Astrocyte (in vitro differentiated cells and primary cell): ENCODE measurements around the gene RBM27. TPM values are rescaled to one million over a fixed set of nuclear protein-coding genes. Genes with fewer than 3 reads are reported as not detected.
"Not testable (repeated sequence)": the region's sequence is repeated elsewhere in the genome, so short reads cannot be mapped to it uniquely, and the experiment has no call there.

Source experiments
- DNase-seq: peaks from one replicate; pipeline ENCODE4 v3.0.0-alpha.2; 2010; ENCODE audit warnings: low read depth
- FAIRE-seq: peaks from 2 replicates; lab custom pipeline; 2011; peaks lifted over from hg19 to GRCh38; lab: Jason Lieb, UNC
- H2AFZ ChIP-seq: 2 replicates; pipeline ENCODE4 v1.6.0; 2012; ENCODE audit warnings: low read depth, low read length, inconsistent platforms
- H3K27ac ChIP-seq: 2 replicates; pipeline ENCODE4 v1.5.1; 2011; ENCODE audit warnings: low read depth, low read length, inconsistent platforms
- H3K27me3 ChIP-seq: 2 replicates; pipeline ENCODE4 v1.6.0; 2011; ENCODE audit warnings: low read length, inconsistent platforms; ENCODE audit not compliant: insufficient read depth
- H3K36me3 ChIP-seq: 2 replicates; pipeline ENCODE4 v1.5.1; 2011; ENCODE audit warnings: low read length, inconsistent platforms; ENCODE audit not compliant: insufficient read depth
- H3K4me1 ChIP-seq: 2 replicates; pipeline ENCODE4 v1.5.1; 2011; ENCODE audit warnings: low read length, inconsistent platforms; ENCODE audit not compliant: insufficient read depth
- H3K4me2 ChIP-seq: 2 replicates; pipeline ENCODE4 v1.6.0; 2012; ENCODE audit warnings: low read length, inconsistent platforms
- H3K4me3 ChIP-seq: 2 replicates; pipeline ENCODE4 v1.5.1; 2011; ENCODE audit warnings: low read depth, mild to moderate bottlenecking, low read length, inconsistent platforms; ENCODE audit not compliant: insufficient read depth
- H3K79me2 ChIP-seq: 2 replicates; pipeline ENCODE4 v1.6.0; 2012; ENCODE audit warnings: mild to moderate bottlenecking, low read length, inconsistent platforms; ENCODE audit not compliant: insufficient read depth
- H3K9ac ChIP-seq: 2 replicates; pipeline ENCODE4 v1.6.0; 2012; ENCODE audit warnings: mild to moderate bottlenecking, low read length, inconsistent platforms
- H3K9me3 ChIP-seq: 2 replicates; pipeline ENCODE4 v1.5.1; 2012; ENCODE audit warnings: low read depth, mild to moderate bottlenecking, low read length, inconsistent platforms; ENCODE audit not compliant: insufficient read depth
- H4K20me1 ChIP-seq: 2 replicates; pipeline ENCODE4 v1.6.0; 2012; ENCODE audit warnings: low read length, inconsistent platforms; ENCODE audit not compliant: insufficient read depth
- H3K27ac Mint-ChIP-seq: one replicate; pipeline ENCODE4 v1.8.0; 2021; ENCODE audit warnings: mild to moderate bottlenecking, mixed read lengths; ENCODE audit not compliant: unreplicated experiment
- H3K27me3 Mint-ChIP-seq: one replicate; pipeline ENCODE4 v1.8.0; 2021; ENCODE audit warnings: low read depth, mixed read lengths; ENCODE audit not compliant: unreplicated experiment
- H3K36me3 Mint-ChIP-seq: one replicate; pipeline ENCODE4 v1.8.0; 2021; ENCODE audit warnings: low read depth, mixed read lengths; ENCODE audit not compliant: unreplicated experiment
- H3K4me1 Mint-ChIP-seq: one replicate; pipeline ENCODE4 v1.8.0; 2021; ENCODE audit warnings: low read depth, mixed read lengths; ENCODE audit not compliant: unreplicated experiment
- H3K4me3 Mint-ChIP-seq: one replicate; pipeline ENCODE4 v1.8.0; 2021; ENCODE audit warnings: mild to moderate bottlenecking, moderate library complexity, mixed read lengths; ENCODE audit not compliant: unreplicated experiment
- H3K9me3 Mint-ChIP-seq: one replicate; pipeline ENCODE4 v1.8.0; 2021; ENCODE audit warnings: mild to moderate bottlenecking, mixed read lengths; ENCODE audit not compliant: unreplicated experiment
- CTCF ChIP-seq: IDR thresholded peaks from 2 replicates; pipeline ENCODE4 v1.5.1; 2011; ENCODE audit warnings: low read depth, mild to moderate bottlenecking, inconsistent platforms, low read length, moderate library complexity; ENCODE audit not compliant: insufficient read depth
- EZH2 ChIP-seq: IDR thresholded peaks from 2 replicates; pipeline ENCODE4 v1.6.1; 2012; ENCODE audit warnings: mild to moderate bottlenecking, low read length, inconsistent platforms; ENCODE audit not compliant: insufficient read depth
- total RNA-seq: library from RNA; stranded (reverse); gene quantifications from 2 replicates; pipeline ENCODE4 v1.2.1, GENCODE V29; 2021

Gene RBM27
- total RNA-seq, 1 donor from 2014 or later: 24.4 TPM

- Histone ChIP-seq H3K9ac (no peak overlapping the region), H3K4me2 (no peak overlapping the region), H3K27ac (no peak overlapping the region), H3K36me3 (peaks cover 35% of the 10 kb centered on the region), H3K9me3 (no peaks in the 10 kb centered on the region), H2AFZ (no peak overlapping the region), H3K4me1 (no peaks in the 10 kb centered on the region), H3K79me2 (peaks cover 14% of the 10 kb centered on the region), H3K4me3 (no peak overlapping the region), H3K27me3 (no peaks in the 10 kb centered on the region), H4K20me1 (no peaks in the 10 kb centered on the region)
- DNase-seq: no peak
- peaks cover 18% of the 10 kb centered on the region for H3K36me3 Mint-ChIP-seq
- FAIRE-seq: no peak
- no peaks in the 10 kb centered on the region for H3K27me3 Mint-ChIP-seq
- no peak for TF ChIP-seq CTCF
- TF ChIP-seq EZH2: no peak
- H3K4me1 Mint-ChIP-seq: peaks cover 7% of the 10 kb centered on the region
- no peak overlapping the region for H3K27ac Mint-ChIP-seq
- H3K9me3 Mint-ChIP-seq: no peaks in the 10 kb centered on the region
- no peak overlapping the region for H3K4me3 Mint-ChIP-seq
These were observed 34.3 kb upstream of the RBM27 start for GRCh38 chr5:146169076-146169475.

- H3K9me3 Mint-ChIP-seq, H2AFZ ChIP-seq, H3K36me3 Mint-ChIP-seq, H3K27me3 Mint-ChIP-seq, H3K9me3 ChIP-seq, H3K4me2 ChIP-seq, H3K27ac Mint-ChIP-seq, H3K27ac ChIP-seq, H3K4me3 Mint-ChIP-seq, DNase-seq, H3K27me3 ChIP-seq, H3K9ac ChIP-seq, H3K4me1 Mint-ChIP-seq, FAIRE-seq, H3K4me3 ChIP-seq, H4K20me1 ChIP-seq, H3K4me1 ChIP-seq: not testable (repeated sequence)
- H3K36me3 ChIP-seq: peaks cover 30% of the 10 kb centered on the region
- H3K79me2 ChIP-seq: peaks cover 15% of the 10 kb centered on the region
These were observed 30.4 kb upstream of the RBM27 start for GRCh38 chr5:146173049-146173448.

- FAIRE-seq: no peak
- Mint-ChIP-seq H3K4me3 (no peak overlapping the region), H3K9me3 (no peaks in the 10 kb centered on the region), H3K27ac (no peak overlapping the region), H3K27me3 (no peaks in the 10 kb centered on the region), H3K36me3 (peaks cover 9% of the 10 kb centered on the region), H3K4me1 (peaks cover 1% of the 10 kb centered on the region)
- Histone ChIP-seq H3K9ac (no peak overlapping the region), H3K4me2 (no peak overlapping the region), H3K9me3 (no peaks in the 10 kb centered on the region), H3K27me3 (no peaks in the 10 kb centered on the region), H3K4me1 (no peaks in the 10 kb centered on the region), H3K27ac (no peak overlapping the region), H3K79me2 (peaks cover 18% of the 10 kb centered on the region), H3K36me3 (peaks cover 27% of the 10 kb centered on the region), H4K20me1 (peaks cover 2% of the 10 kb centered on the region), H2AFZ (no peak overlapping the region), H3K4me3 (no peak overlapping the region)
- TF ChIP-seq CTCF (no peak), EZH2 (no peak)
- no peak for DNase-seq
These were observed 29.8 kb upstream of the RBM27 start for GRCh38 chr5:146173597-146173996.
